HepG2 (cell line): Measurements from ENCODE around the gene FMOD. TPM values are rescaled to one million over a fixed set of nuclear protein-coding genes. Genes with fewer than 3 reads are reported as not detected.
A peak's percentile ranks its signal among the peaks of the same experiment; 100 is the strongest.

Experiments
- ELF3 ChIP-seq: IDR thresholded peaks from 2 replicates; pipeline ENCODE4 v1.6.1; 2016; ENCODE audit warnings: missing genetic modification reagents, missing compliant biosample characterization
- FOXK2 ChIP-seq: fragments of 450-650 bp; IDR thresholded peaks from 2 replicates; pipeline ENCODE4 v1.6.1; 2016
- GATAD1 ChIP-seq: IDR thresholded peaks from 2 replicates; pipeline ENCODE4 v1.6.1; 2016; ENCODE audit warnings: missing genetic modification reagents, missing compliant biosample characterization
- HDAC1 ChIP-seq: sonication (generic); formaldehyde crosslinking; IDR thresholded peaks from 2 replicates; pipeline ENCODE4 v1.5.1; 2020; ENCODE audit warnings: mild to moderate bottlenecking, missing genetic modification reagents
- HDAC6 ChIP-seq: fragments of 200-600 bp; sonication (generic); IDR thresholded peaks from 2 replicates; pipeline ENCODE4 v1.7.0; 2017; ENCODE audit warnings: mild to moderate bottlenecking, antibody characterized with exemption, low read length, low read depth
- HIVEP1 ChIP-seq: sonication (generic); formaldehyde crosslinking; IDR thresholded peaks from 2 replicates; pipeline ENCODE4 v1.4.0; 2020; ENCODE audit warnings: mild to moderate bottlenecking, missing genetic modification reagents
- ISL2 ChIP-seq: sonication (generic); formaldehyde crosslinking; IDR thresholded peaks from 2 replicates; pipeline ENCODE4 v1.5.0; 2020; ENCODE audit warnings: missing genetic modification reagents
- KAT2B ChIP-seq: fragments of 150-350 bp; IDR thresholded peaks from 2 replicates; pipeline ENCODE4 v1.6.1; 2014; ENCODE audit warnings: low read depth, low read length, borderline replicate concordance
- MAF1 ChIP-seq: sonication (generic); formaldehyde crosslinking; IDR thresholded peaks from 2 replicates; pipeline ENCODE4 v1.5.0; 2020; ENCODE audit warnings: missing genetic modification reagents, borderline replicate concordance
- MTA3 ChIP-seq: sonication (generic); formaldehyde crosslinking; IDR thresholded peaks from 2 replicates; pipeline ENCODE4 v1.4.0; 2020; ENCODE audit warnings: missing genetic modification reagents
- MTF2 ChIP-seq: sonication (generic); formaldehyde crosslinking; IDR thresholded peaks from 2 replicates; pipeline ENCODE4 v1.5.0; 2020; ENCODE audit warnings: missing genetic modification reagents, borderline replicate concordance
- PITX1 ChIP-seq: sonication (generic); formaldehyde crosslinking; IDR thresholded peaks from 2 replicates; pipeline ENCODE4 v1.5.1; 2020; ENCODE audit warnings: mild to moderate bottlenecking, missing genetic modification reagents
- POGZ ChIP-seq: sonication (generic); formaldehyde crosslinking; IDR thresholded peaks from 2 replicates; pipeline ENCODE4 v1.4.0; 2020; ENCODE audit warnings: mild to moderate bottlenecking, missing genetic modification reagents
- SMAD3 ChIP-seq: sonication (generic); formaldehyde crosslinking; IDR thresholded peaks from 2 replicates; pipeline ENCODE4 v1.4.0; 2020; ENCODE audit warnings: missing genetic modification reagents
- SYNCRIP ChIP-seq: fragments of 200-400 bp; formaldehyde crosslinking; IDR thresholded peaks from 2 replicates; pipeline ENCODE4 v1.6.1; 2018; ENCODE audit warnings: mild to moderate bottlenecking, low read depth, low read length; ENCODE audit not compliant: insufficient read depth
- TEAD2 ChIP-seq: sonication (generic); formaldehyde crosslinking; IDR thresholded peaks from 2 replicates; pipeline ENCODE4 v1.9.0; 2021; ENCODE audit warnings: missing genetic modification reagents
- TRIM22 ChIP-seq: fragments of 450-650 bp; IDR thresholded peaks from 2 replicates; pipeline ENCODE4 v1.6.1; 2017
- ZNF232 ChIP-seq: sonication (generic); formaldehyde crosslinking; IDR thresholded peaks from 2 replicates; pipeline ENCODE4 v1.4.0; 2020; ENCODE audit warnings: missing genetic modification reagents, borderline replicate concordance
- ZNF33B ChIP-seq: sonication (generic); formaldehyde crosslinking; IDR thresholded peaks from 2 replicates; pipeline ENCODE4 v1.5.1; 2020; ENCODE audit warnings: mild to moderate bottlenecking, missing genetic modification reagents
- ZNF431 ChIP-seq: sonication (generic); formaldehyde crosslinking; IDR thresholded peaks from 2 replicates; pipeline ENCODE4 v1.9.0; 2022; ENCODE audit warnings: missing genetic modification reagents, low read depth, mild to moderate bottlenecking, borderline replicate concordance
- ZNF747 ChIP-seq: sonication (generic); formaldehyde crosslinking; IDR thresholded peaks from 2 replicates; pipeline ENCODE4 v1.8.1; 2023; ENCODE audit warnings: missing genetic modification reagents, mild to moderate bottlenecking, borderline replicate concordance
- ZNF879 ChIP-seq: sonication (generic); formaldehyde crosslinking; IDR thresholded peaks from 2 replicates; pipeline ENCODE4 v1.8.1; 2023; ENCODE audit warnings: missing genetic modification reagents
- ZXDC ChIP-seq: sonication (generic); formaldehyde crosslinking; IDR thresholded peaks from 2 replicates; pipeline ENCODE4 v1.5.0; 2020; ENCODE audit warnings: mild to moderate bottlenecking, missing genetic modification reagents
- polyA plus RNA-seq, 8 experiments: library from polyadenylated mRNA; depleted of rRNA in 3 of 8; stranded (reverse) in 7 of 8; unstranded in 1 of 8; fragments of >200 nt; fragmentation: Illumina TruSeq in 4 of 8; extraction: Trizol in 4 of 8; gene quantifications; 2 replicates each; pipeline versions ENCODE4 v1.2.1 to v1.2.3, GENCODE V29; 2011 to 2016; ENCODE audit warnings: low read depth in 4 of 8, missing spikeins in 1 of 8, mixed read lengths in 1 of 8; ENCODE audit not compliant: insufficient read depth in 1 of 8
- total RNA-seq, 5 experiments: library from RNA; depleted of rRNA; stranded (reverse); fragments of >200 nt; fragmentation: Illumina TruSeq; extraction: Trizol; gene quantifications; 2 replicates each; pipeline ENCODE4 v1.2.3, GENCODE V29; 2016; ENCODE audit warnings: low read depth in 1 of 5
- TF ChIP-seq, protein P1 (sequence below): sonication (generic); formaldehyde crosslinking; IDR thresholded peaks from 2 replicates; pipeline ENCODE4 v1.9.0; 2021; ENCODE audit warnings: missing genetic modification reagents, borderline replicate concordance
- TF ChIP-seq, protein P2 (sequence below): IDR thresholded peaks from 2 replicates; pipeline ENCODE4 v1.6.1; 2016

Gene FMOD
- total and polyA plus RNA-seq, 2 of the 13 experiments (the other 11 are each of a cell fraction or from before 2014, with no cell fraction given) = 0.08 TPM; not detected in 1

DNA sequence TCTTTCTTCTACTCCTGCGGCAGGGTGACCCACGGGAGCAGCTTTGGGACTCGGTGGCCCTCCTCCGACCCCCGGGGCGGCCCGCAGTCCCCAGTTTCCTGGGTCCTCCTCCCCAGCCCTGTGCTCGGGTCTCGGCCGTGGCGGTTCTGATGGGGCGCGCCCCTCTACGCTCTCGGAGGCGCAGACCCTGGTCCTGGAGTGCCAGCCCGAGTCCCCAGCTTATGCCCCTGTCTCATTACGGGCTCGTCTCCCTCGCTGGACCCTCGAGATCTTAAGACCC lies 45.2 kb downstream of the FMOD start (continued):
- no peak; the same call in 1 of the 2 replicates for TF ChIP-seq HDAC1
- TF ChIP-seq, protein P1, sequence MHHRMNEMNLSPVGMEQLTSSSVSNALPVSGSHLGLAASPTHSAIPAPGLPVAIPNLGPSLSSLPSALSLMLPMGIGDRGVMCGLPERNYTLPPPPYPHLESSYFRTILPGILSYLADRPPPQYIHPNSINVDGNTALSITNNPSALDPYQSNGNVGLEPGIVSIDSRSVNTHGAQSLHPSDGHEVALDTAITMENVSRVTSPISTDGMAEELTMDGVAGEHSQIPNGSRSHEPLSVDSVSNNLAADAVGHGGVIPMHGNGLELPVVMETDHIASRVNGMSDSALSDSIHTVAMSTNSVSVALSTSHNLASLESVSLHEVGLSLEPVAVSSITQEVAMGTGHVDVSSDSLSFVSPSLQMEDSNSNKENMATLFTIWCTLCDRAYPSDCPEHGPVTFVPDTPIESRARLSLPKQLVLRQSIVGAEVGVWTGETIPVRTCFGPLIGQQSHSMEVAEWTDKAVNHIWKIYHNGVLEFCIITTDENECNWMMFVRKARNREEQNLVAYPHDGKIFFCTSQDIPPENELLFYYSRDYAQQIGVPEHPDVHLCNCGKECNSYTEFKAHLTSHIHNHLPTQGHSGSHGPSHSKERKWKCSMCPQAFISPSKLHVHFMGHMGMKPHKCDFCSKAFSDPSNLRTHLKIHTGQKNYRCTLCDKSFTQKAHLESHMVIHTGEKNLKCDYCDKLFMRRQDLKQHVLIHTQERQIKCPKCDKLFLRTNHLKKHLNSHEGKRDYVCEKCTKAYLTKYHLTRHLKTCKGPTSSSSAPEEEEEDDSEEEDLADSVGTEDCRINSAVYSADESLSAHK (CRISPR knock-in tag) = no peak
- no peak for TF ChIP-seq HIVEP1 (CRISPR knock-in tag)
- TF ChIP-seq HDAC6 = no peak
- TF ChIP-seq SMAD3 (CRISPR knock-in tag) = no peak
- TF ChIP-seq POGZ = no peak
- peak; percentile 21; the same call in 1 of the 2 replicates for TF ChIP-seq MAF1 (CRISPR knock-in tag)
- peak; percentile 78; the same call in 1 of the 2 replicates for TF ChIP-seq ZNF879
- no peak for TF ChIP-seq ZNF747 (CRISPR knock-in tag)
- TF ChIP-seq FOXK2 = no peak
- TF ChIP-seq ZNF232 (CRISPR knock-in tag) = no peak
- TF ChIP-seq ZXDC (CRISPR knock-in tag) = no peak
- no peak for TF ChIP-seq MTA3 (CRISPR knock-in tag)
- TF ChIP-seq MTF2 (CRISPR knock-in tag) = peak; percentile 46; the same call in 1 of the 2 replicates
- TF ChIP-seq ZNF33B = no peak
- TF ChIP-seq, protein P2, sequence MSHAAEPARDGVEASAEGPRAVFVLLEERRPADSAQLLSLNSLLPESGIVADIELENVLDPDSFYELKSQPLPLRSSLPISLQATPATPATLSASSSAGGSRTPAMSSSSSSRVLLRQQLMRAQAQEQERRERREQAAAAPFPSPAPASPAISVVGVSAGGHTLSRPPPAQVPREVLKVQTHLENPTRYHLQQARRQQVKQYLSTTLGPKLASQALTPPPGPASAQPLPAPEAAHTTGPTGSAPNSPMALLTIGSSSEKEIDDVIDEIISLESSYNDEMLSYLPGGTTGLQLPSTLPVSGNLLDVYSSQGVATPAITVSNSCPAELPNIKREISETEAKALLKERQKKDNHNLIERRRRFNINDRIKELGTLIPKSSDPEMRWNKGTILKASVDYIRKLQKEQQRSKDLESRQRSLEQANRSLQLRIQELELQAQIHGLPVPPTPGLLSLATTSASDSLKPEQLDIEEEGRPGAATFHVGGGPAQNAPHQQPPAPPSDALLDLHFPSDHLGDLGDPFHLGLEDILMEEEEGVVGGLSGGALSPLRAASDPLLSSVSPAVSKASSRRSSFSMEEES (CRISPR knock-in tag) = no peak
- TF ChIP-seq PITX1 (CRISPR knock-in tag) = no peak
- no peak for TF ChIP-seq SYNCRIP
- TF ChIP-seq KAT2B = no peak
- no peak for TF ChIP-seq ELF3
- no peak for TF ChIP-seq TRIM22
- no peak for TF ChIP-seq ZNF431 (CRISPR knock-in tag)
- peak; percentile 38; the same call in 1 of the 2 replicates for TF ChIP-seq ISL2 (CRISPR knock-in tag)
- TF ChIP-seq GATAD1 (CRISPR knock-in tag) = no peak
- no peak for TF ChIP-seq TEAD2
